Astrocyte (in vitro differentiated cells and primary cell): ENCODE measurements around the gene ALDH1A2. TPM values are rescaled to one million over a fixed set of nuclear protein-coding genes. Genes with fewer than 3 reads are reported as not detected.
A peak's percentile ranks its signal among the peaks of the same experiment; 100 is the strongest.

ENCODE experiments used
- DNase-seq: peaks from one replicate; pipeline ENCODE4 v3.0.0-alpha.2; 2010; ENCODE audit warnings: low read depth
- FAIRE-seq: peaks from 2 replicates; lab custom pipeline; 2011; peaks lifted over from hg19 to GRCh38; lab: Jason Lieb, UNC
- H2AFZ ChIP-seq: 2 replicates; pipeline ENCODE4 v1.6.0; 2012; ENCODE audit warnings: low read depth, low read length, inconsistent platforms
- H3K27ac ChIP-seq: 2 replicates; pipeline ENCODE4 v1.5.1; 2011; ENCODE audit warnings: low read depth, low read length, inconsistent platforms
- H3K27me3 ChIP-seq: 2 replicates; pipeline ENCODE4 v1.6.0; 2011; ENCODE audit warnings: low read length, inconsistent platforms; ENCODE audit not compliant: insufficient read depth
- H3K36me3 ChIP-seq: 2 replicates; pipeline ENCODE4 v1.5.1; 2011; ENCODE audit warnings: low read length, inconsistent platforms; ENCODE audit not compliant: insufficient read depth
- H3K4me1 ChIP-seq: 2 replicates; pipeline ENCODE4 v1.5.1; 2011; ENCODE audit warnings: low read length, inconsistent platforms; ENCODE audit not compliant: insufficient read depth
- H3K4me2 ChIP-seq: 2 replicates; pipeline ENCODE4 v1.6.0; 2012; ENCODE audit warnings: low read length, inconsistent platforms
- H3K4me3 ChIP-seq: 2 replicates; pipeline ENCODE4 v1.5.1; 2011; ENCODE audit warnings: low read depth, mild to moderate bottlenecking, low read length, inconsistent platforms; ENCODE audit not compliant: insufficient read depth
- H3K79me2 ChIP-seq: 2 replicates; pipeline ENCODE4 v1.6.0; 2012; ENCODE audit warnings: mild to moderate bottlenecking, low read length, inconsistent platforms; ENCODE audit not compliant: insufficient read depth
- H3K9ac ChIP-seq: 2 replicates; pipeline ENCODE4 v1.6.0; 2012; ENCODE audit warnings: mild to moderate bottlenecking, low read length, inconsistent platforms
- H3K9me3 ChIP-seq: 2 replicates; pipeline ENCODE4 v1.5.1; 2012; ENCODE audit warnings: low read depth, mild to moderate bottlenecking, low read length, inconsistent platforms; ENCODE audit not compliant: insufficient read depth
- H4K20me1 ChIP-seq: 2 replicates; pipeline ENCODE4 v1.6.0; 2012; ENCODE audit warnings: low read length, inconsistent platforms; ENCODE audit not compliant: insufficient read depth
- H3K27ac Mint-ChIP-seq: one replicate; pipeline ENCODE4 v1.8.0; 2021; ENCODE audit warnings: mild to moderate bottlenecking, mixed read lengths; ENCODE audit not compliant: unreplicated experiment
- H3K27me3 Mint-ChIP-seq: one replicate; pipeline ENCODE4 v1.8.0; 2021; ENCODE audit warnings: low read depth, mixed read lengths; ENCODE audit not compliant: unreplicated experiment
- H3K36me3 Mint-ChIP-seq: one replicate; pipeline ENCODE4 v1.8.0; 2021; ENCODE audit warnings: low read depth, mixed read lengths; ENCODE audit not compliant: unreplicated experiment
- H3K4me1 Mint-ChIP-seq: one replicate; pipeline ENCODE4 v1.8.0; 2021; ENCODE audit warnings: low read depth, mixed read lengths; ENCODE audit not compliant: unreplicated experiment
- H3K4me3 Mint-ChIP-seq: one replicate; pipeline ENCODE4 v1.8.0; 2021; ENCODE audit warnings: mild to moderate bottlenecking, moderate library complexity, mixed read lengths; ENCODE audit not compliant: unreplicated experiment
- H3K9me3 Mint-ChIP-seq: one replicate; pipeline ENCODE4 v1.8.0; 2021; ENCODE audit warnings: mild to moderate bottlenecking, mixed read lengths; ENCODE audit not compliant: unreplicated experiment
- CTCF ChIP-seq: IDR thresholded peaks from 2 replicates; pipeline ENCODE4 v1.5.1; 2011; ENCODE audit warnings: low read depth, mild to moderate bottlenecking, inconsistent platforms, low read length, moderate library complexity; ENCODE audit not compliant: insufficient read depth
- EZH2 ChIP-seq: IDR thresholded peaks from 2 replicates; pipeline ENCODE4 v1.6.1; 2012; ENCODE audit warnings: mild to moderate bottlenecking, low read length, inconsistent platforms; ENCODE audit not compliant: insufficient read depth
- total RNA-seq: library from RNA; stranded (reverse); gene quantifications from 2 replicates; pipeline ENCODE4 v1.2.1, GENCODE V29; 2021

The ALDH1A2 gene
- total RNA-seq, 1 donor from 2014 or later: 0.98 TPM

DNA sequence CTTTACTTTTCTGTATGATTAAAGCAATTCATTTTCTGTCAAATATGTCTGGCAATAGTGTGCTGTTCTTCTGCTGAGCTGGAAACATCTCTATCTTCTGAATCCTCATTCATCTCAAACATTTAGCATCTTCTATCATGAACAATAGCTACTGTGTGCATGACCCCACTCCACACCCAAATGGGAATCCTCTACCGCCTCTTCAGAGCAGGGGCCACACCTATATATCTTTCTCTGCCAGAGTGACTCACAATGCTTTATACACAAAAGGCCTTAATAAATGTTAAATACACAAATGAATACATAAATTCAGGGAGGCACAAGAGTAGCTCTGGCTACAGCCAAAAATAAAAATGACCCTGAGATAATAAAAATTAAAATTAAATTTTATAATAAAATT lies 8.0 kb downstream of the ALDH1A2 start:
- H4K20me1 ChIP-seq: no peaks in the 10 kb centered on the region
- TF ChIP-seq CTCF (no peak), EZH2 (no peak)
- Mint-ChIP-seq H3K9me3 (no peaks in the 10 kb centered on the region), H3K4me3 (no peak overlapping the region), H3K36me3 (no peaks in the 10 kb centered on the region), H3K4me1 (no peaks in the 10 kb centered on the region), H3K27me3 (peaks cover 17% of the 10 kb centered on the region), H3K27ac (no peak overlapping the region)
- H3K9ac ChIP-seq: no peak overlapping the region
- H3K79me2 ChIP-seq: no peaks in the 10 kb centered on the region
- H3K36me3 ChIP-seq: no peaks in the 10 kb centered on the region
- H3K4me1 ChIP-seq: no peaks in the 10 kb centered on the region
- DNase-seq: no peak
- peaks cover 46% of the 10 kb centered on the region for H3K27me3 ChIP-seq
- no peak for FAIRE-seq
- no peak overlapping the region for H2AFZ ChIP-seq
- no peak overlapping the region for H3K27ac ChIP-seq
- no peak overlapping the region for H3K4me3 ChIP-seq
- H3K9me3 ChIP-seq: no peaks in the 10 kb centered on the region
- H3K4me2 ChIP-seq: no peak overlapping the region

- Mint-ChIP-seq H3K27ac (no peak overlapping the region), H3K27me3 (peaks cover 9% of the 10 kb centered on the region), H3K4me3 (no peak overlapping the region), H3K9me3 (no peaks in the 10 kb centered on the region), H3K36me3 (no peaks in the 10 kb centered on the region), H3K4me1 (no peaks in the 10 kb centered on the region)
- FAIRE-seq (no peak), DNase-seq (no peak)
- Histone ChIP-seq H3K4me2 (no peak overlapping the region), H3K9me3 (no peaks in the 10 kb centered on the region), H3K9ac (no peak overlapping the region), H3K27me3 (peaks cover 34% of the 10 kb centered on the region), H3K4me3 (no peak overlapping the region), H3K4me1 (no peaks in the 10 kb centered on the region), H4K20me1 (no peaks in the 10 kb centered on the region), H3K27ac (no peak overlapping the region), H2AFZ (no peak overlapping the region), H3K36me3 (no peaks in the 10 kb centered on the region), H3K79me2 (no peaks in the 10 kb centered on the region)
- TF ChIP-seq CTCF: peak; percentile 7
- no peak for TF ChIP-seq EZH2
These were observed 9.5 kb downstream of the ALDH1A2 start for GRCh38 chr15:58056015-58056414.

- no peaks in the 10 kb centered on the region for H4K20me1 ChIP-seq
- H3K27me3 ChIP-seq: peaks cover 21% of the 10 kb centered on the region
- no peak overlapping the region for H3K4me3 ChIP-seq
- no peak overlapping the region for H3K27ac ChIP-seq
- Mint-ChIP-seq H3K27me3 (peaks cover 6% of the 10 kb centered on the region), H3K36me3 (no peaks in the 10 kb centered on the region), H3K4me1 (no peaks in the 10 kb centered on the region), H3K9me3 (no peaks in the 10 kb centered on the region), H3K4me3 (no peak overlapping the region), H3K27ac (no peak overlapping the region)
- FAIRE-seq: no peak
- no peak overlapping the region for H3K4me2 ChIP-seq
- H3K4me1 ChIP-seq: no peaks in the 10 kb centered on the region
- DNase-seq: no peak
- no peak overlapping the region for H2AFZ ChIP-seq
- H3K9ac ChIP-seq: no peak overlapping the region
- TF ChIP-seq CTCF (no peak), EZH2 (no peak)
- no peaks in the 10 kb centered on the region for H3K36me3 ChIP-seq
- H3K79me2 ChIP-seq: no peaks in the 10 kb centered on the region
- H3K9me3 ChIP-seq: no peaks in the 10 kb centered on the region
These were observed 12.0 kb downstream of the ALDH1A2 start for GRCh38 chr15:58053315-58054153.
